Measurements from ENCODE around the gene UCMA. TPM values are rescaled to one million over a fixed set of nuclear protein-coding genes. Genes with fewer than 3 reads are reported as not detected.

UCMA gene
- total RNA-seq, 1 experiment from 2014 or later = 1.0 TPM

GRCh38 chr10:13195016-13195415 lies 39.2 kb downstream of the UCMA start:
- Mint-ChIP-seq H3K4me1 (no peaks in the 10 kb centered on the region), H3K4me3 (no peak overlapping the region), H3K27ac (no peak overlapping the region), H3K27me3 (ENCODE audit: low read depth) (no peaks in the 10 kb centered on the region), H3K36me3 (peaks cover 83% of the 10 kb centered on the region), H3K9me3 (no peaks in the 10 kb centered on the region)
- TF ChIP-seq FOXJ3 (CRISPR knock-in tag; IDR thresholded peaks at IDR 0.05; ENCODE audit: borderline replicate concordance) (no peak), FOXP4 (CRISPR knock-in tag; IDR thresholded peaks at IDR 0.05) (no peak), NFATC4 (CRISPR knock-in tag; IDR thresholded peaks at IDR 0.05) (no peak), ZNF416 (CRISPR knock-in tag; IDR thresholded peaks at IDR 0.05) (no peak), ARID4B (CRISPR knock-in tag; IDR thresholded peaks at IDR 0.05; ENCODE audit: borderline replicate concordance) (no peak), HMGA2 (CRISPR knock-in tag; IDR thresholded peaks at IDR 0.05) (no peak), PRRX2 (CRISPR knock-in tag; IDR thresholded peaks at IDR 0.05) (no peak), ZNF138 (CRISPR knock-in tag; conservative IDR thresholded peaks at IDR 0.05) (no peak)
- no peak for DNase-seq (ENCODE audit: low spot score)
- CTCF ChIA-PET = no interaction called here
- ATAC-seq = no peak
- POLR2A ChIA-PET = no interaction called here

GRCh38 chr10:13193637-13194036 lies 40.5 kb downstream of the UCMA start:
- Mint-ChIP-seq H3K27me3 (ENCODE audit: low read depth) (no peaks in the 10 kb centered on the region), H3K4me3 (no peak overlapping the region), H3K36me3 (peaks cover 82% of the 10 kb centered on the region), H3K9me3 (no peaks in the 10 kb centered on the region), H3K27ac (no peak overlapping the region), H3K4me1 (no peaks in the 10 kb centered on the region)
- ChIA-PET POLR2A (no interaction called here), CTCF (no interaction called here)
- DNase-seq (ENCODE audit: low spot score) = no peak
- TF ChIP-seq ZNF425 (CRISPR knock-in tag; conservative IDR thresholded peaks at IDR 0.05) (no peak), ZNF423 (CRISPR knock-in tag; IDR thresholded peaks at IDR 0.05) (no peak), ZNF232 (CRISPR knock-in tag; IDR thresholded peaks at IDR 0.05) (no peak), ETV6 (CRISPR knock-in tag; IDR thresholded peaks at IDR 0.05) (no peak)
- ATAC-seq = no peak

GRCh38 chr10:13191362-13191761 lies 42.8 kb downstream of the UCMA start:
- ChIA-PET POLR2A (no interaction called here), CTCF (no interaction called here)
- Mint-ChIP-seq H3K27ac (no peak overlapping the region), H3K4me1 (no peaks in the 10 kb centered on the region), H3K4me3 (no peak overlapping the region), H3K27me3 (ENCODE audit: low read depth) (no peaks in the 10 kb centered on the region), H3K9me3 (peaks cover 6% of the 10 kb centered on the region), H3K36me3 (peaks cover 77% of the 10 kb centered on the region)
- no peak for ATAC-seq
- TF ChIP-seq ZMAT4 (CRISPR knock-in tag; IDR thresholded peaks at IDR 0.05) (no peak), ZNF138 (CRISPR knock-in tag; conservative IDR thresholded peaks at IDR 0.05) (no peak)
- no peak for DNase-seq (ENCODE audit: low spot score)
